Measurements from ENCODE around the gene GIPC1.

DNA sequence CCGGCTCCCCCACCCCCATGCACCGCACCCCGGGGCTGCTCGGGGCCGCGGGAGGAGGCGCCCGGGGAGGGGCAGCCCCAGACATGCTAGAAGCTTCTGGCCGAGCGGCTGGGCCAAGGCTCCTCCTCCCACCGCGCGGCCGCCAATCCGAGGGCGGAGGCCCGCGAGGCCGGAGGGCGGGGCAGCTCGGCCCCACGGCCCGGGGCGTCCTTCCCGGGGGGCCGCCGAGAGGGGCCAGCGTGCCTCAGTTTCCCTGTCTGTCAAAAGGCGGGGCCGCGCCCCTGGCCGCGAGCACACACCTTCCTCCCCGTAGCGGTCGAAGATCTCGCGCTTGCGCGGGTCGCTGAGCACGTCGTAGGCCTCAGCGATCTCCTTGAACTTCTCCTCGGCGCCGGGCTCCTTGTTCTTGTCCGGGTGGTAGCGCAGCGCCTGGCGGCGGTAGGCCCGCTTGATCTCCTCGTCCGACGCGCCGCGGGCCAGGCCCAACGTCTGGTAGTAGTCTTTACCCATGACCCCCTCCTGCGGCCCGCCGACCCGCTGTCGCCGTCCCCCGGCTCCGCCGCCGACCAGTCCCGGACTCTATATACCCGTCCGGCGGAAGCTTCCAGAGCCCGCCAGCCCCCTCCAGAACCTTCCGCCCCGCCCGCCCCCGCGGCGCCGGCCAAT, 22.0 kb upstream of the GIPC1 start, which contains the start of gene DNAJB1:
- TF ChIP-seq, protein P1, sequence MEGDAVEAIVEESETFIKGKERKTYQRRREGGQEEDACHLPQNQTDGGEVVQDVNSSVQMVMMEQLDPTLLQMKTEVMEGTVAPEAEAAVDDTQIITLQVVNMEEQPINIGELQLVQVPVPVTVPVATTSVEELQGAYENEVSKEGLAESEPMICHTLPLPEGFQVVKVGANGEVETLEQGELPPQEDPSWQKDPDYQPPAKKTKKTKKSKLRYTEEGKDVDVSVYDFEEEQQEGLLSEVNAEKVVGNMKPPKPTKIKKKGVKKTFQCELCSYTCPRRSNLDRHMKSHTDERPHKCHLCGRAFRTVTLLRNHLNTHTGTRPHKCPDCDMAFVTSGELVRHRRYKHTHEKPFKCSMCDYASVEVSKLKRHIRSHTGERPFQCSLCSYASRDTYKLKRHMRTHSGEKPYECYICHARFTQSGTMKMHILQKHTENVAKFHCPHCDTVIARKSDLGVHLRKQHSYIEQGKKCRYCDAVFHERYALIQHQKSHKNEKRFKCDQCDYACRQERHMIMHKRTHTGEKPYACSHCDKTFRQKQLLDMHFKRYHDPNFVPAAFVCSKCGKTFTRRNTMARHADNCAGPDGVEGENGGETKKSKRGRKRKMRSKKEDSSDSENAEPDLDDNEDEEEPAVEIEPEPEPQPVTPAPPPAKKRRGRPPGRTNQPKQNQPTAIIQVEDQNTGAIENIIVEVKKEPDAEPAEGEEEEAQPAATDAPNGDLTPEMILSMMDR (IDR thresholded peaks at IDR 0.05) = no peak
- TF ChIP-seq EZH2phosphoT487 (IDR thresholded peaks at IDR 0.05) = no peak
